Calu3 (cell line): ENCODE results near the gene FHAD1. TPM values are rescaled to one million over a fixed set of nuclear protein-coding genes. Genes with fewer than 3 reads are reported as not detected.

ENCODE experiments used
- BruUV-seq: library from RNA; stranded (reverse); fragments of 400-500 nt; replicated peaks from 2 replicates; lab custom pipeline; 2021; lab: Mats Ljungman, UMichigan
- CTCF ChIA-PET: fragments of 300-600 bp; sonication (Branson Sonifier 250); formaldehyde crosslinking; loops from one replicate; lab custom pipeline; 2022; ENCODE audit warnings: antibody characterized with exemption; lab: Charles Lee
- DNase-seq: peaks from one replicate; pipeline ENCODE4 v3.0.0; 2022
- H3K27ac Mint-ChIP-seq: one replicate; pipeline ENCODE4 v1.8.0; 2022; ENCODE audit warnings: mixed read lengths; ENCODE audit not compliant: unreplicated experiment
- H3K27me3 Mint-ChIP-seq: one replicate; pipeline ENCODE4 v1.8.0; 2022; ENCODE audit warnings: mixed read lengths; ENCODE audit not compliant: unreplicated experiment
- H3K36me3 Mint-ChIP-seq: one replicate; pipeline ENCODE4 v1.8.0; 2022; ENCODE audit warnings: mild to moderate bottlenecking, moderate library complexity, mixed read lengths; ENCODE audit not compliant: insufficient read depth, unreplicated experiment
- H3K4me1 Mint-ChIP-seq: one replicate; pipeline ENCODE4 v1.8.0; 2022; ENCODE audit warnings: mild to moderate bottlenecking, low read depth, mixed read lengths; ENCODE audit not compliant: unreplicated experiment
- H3K4me3 Mint-ChIP-seq: one replicate; pipeline ENCODE4 v1.8.0; 2022; ENCODE audit warnings: mild to moderate bottlenecking, low read depth, moderate library complexity, mixed read lengths; ENCODE audit not compliant: unreplicated experiment
- H3K9me3 Mint-ChIP-seq: one replicate; pipeline ENCODE4 v1.8.0; 2022; ENCODE audit warnings: low read depth, mixed read lengths; ENCODE audit not compliant: unreplicated experiment
- CTCF ChIP-seq: fragments of 200-600 bp; IDR thresholded peaks from one replicate; pipeline ENCODE4 v1.8.0; 2022; ENCODE audit warnings: antibody characterized with exemption; ENCODE audit not compliant: unreplicated experiment
- intact Hi-C: fragments of 100-400 bp; cut with micrococcal nuclease; formaldehyde crosslinking; loops from one replicate; pipeline ENCODE4 v1.10.0; 2022; ENCODE audit not compliant: unreplicated experiment
- total RNA-seq: library from RNA; stranded (reverse); gene quantifications from 2 replicates; pipeline ENCODE4 v1.2.3, GENCODE V29; 2022

FHAD1 gene
- total RNA-seq, 1 experiment from 2014 or later = 2.7 TPM

- CTCF ChIA-PET = interaction anchor here (0.6 kb wide), 1 partner anchor 9 kb away, joined by 3 read pairs; no protein-coding TSS in a partner anchor
- Mint-ChIP-seq H3K4me1 (peaks cover 33% of the 10 kb centered on the region), H3K36me3 (peaks cover 45% of the 10 kb centered on the region), H3K4me3 (peak overlapping the region; percentile 79), H3K27me3 (peaks cover 10% of the 10 kb centered on the region), H3K9me3 (no peaks in the 10 kb centered on the region), H3K27ac (no peak overlapping the region)
- TF ChIP-seq CTCF = no peak
- intact Hi-C loops = no loop called here
- DNase-seq = no peak
- no TSS peak for BruUV-seq
Observed at GRCh38 chr1:15411593-15412137, 164.6 kb downstream of the FHAD1 start.

- no peak for TF ChIP-seq CTCF
- H3K9me3 Mint-ChIP-seq = no peaks in the 10 kb centered on the region
- CTCF ChIA-PET = no interaction called here
- H3K27me3 Mint-ChIP-seq = peaks cover 4% of the 10 kb centered on the region
- TSS peak; percentile 12 for BruUV-seq
- H3K27ac Mint-ChIP-seq = no peak overlapping the region
- no peak for DNase-seq
- peaks cover 51% of the 10 kb centered on the region for H3K36me3 Mint-ChIP-seq
- H3K4me1 Mint-ChIP-seq = peaks cover 38% of the 10 kb centered on the region
- intact Hi-C loops = no loop called here
- peak overlapping the region; percentile 79 for H3K4me3 Mint-ChIP-seq
Observed at GRCh38 chr1:15412175-15412800, 165.3 kb downstream of the FHAD1 start.

- no peaks in the 10 kb centered on the region for H3K9me3 Mint-ChIP-seq
- no TSS peak for BruUV-seq
- H3K4me3 Mint-ChIP-seq = peak overlapping the region; percentile 79
- no peak overlapping the region for H3K27ac Mint-ChIP-seq
- TF ChIP-seq CTCF = no peak
- H3K27me3 Mint-ChIP-seq = no peaks in the 10 kb centered on the region
- H3K4me1 Mint-ChIP-seq = peaks cover 38% of the 10 kb centered on the region
- no peak for DNase-seq
- CTCF ChIA-PET = no interaction called here
- intact Hi-C loops = no loop called here
- H3K36me3 Mint-ChIP-seq = peaks cover 54% of the 10 kb centered on the region
Observed at GRCh38 chr1:15412843-15413242, 165.8 kb downstream of the FHAD1 start.

- intact Hi-C loops = no loop called here
- BruUV-seq = no TSS peak
- Mint-ChIP-seq H3K4me1 (peaks cover 38% of the 10 kb centered on the region), H3K9me3 (no peaks in the 10 kb centered on the region), H3K4me3 (no peak overlapping the region), H3K27ac (no peak overlapping the region), H3K27me3 (no peaks in the 10 kb centered on the region), H3K36me3 (peaks cover 58% of the 10 kb centered on the region)
- TF ChIP-seq CTCF = no peak
- CTCF ChIA-PET = no interaction called here
- no peak for DNase-seq
Observed at GRCh38 chr1:15413563-15414444, 166.8 kb downstream of the FHAD1 start.
